Epithelial cell of prostate (primary cell): Measurements from ENCODE around the gene FANCB.

Source experiments
- DNase-seq: peaks from one replicate; pipeline ENCODE4 v3.0.0-alpha.2; 2011; ENCODE audit warnings: low read depth, low spot score
- H3K27ac ChIP-seq: fragments of 450-650 bp; 2 replicates; pipeline ENCODE4 v1.5.1; 2017; ENCODE audit warnings: mild to moderate bottlenecking

Gene FANCB

GRCh38 chrX:14843666-14844065 lies 29.2 kb downstream of the FANCB start:
- DNase-seq, result no peak

GRCh38 chrX:14837155-14837554 lies 35.7 kb downstream of the FANCB start:
- no peak overlapping the region for H3K27ac ChIP-seq
- DNase-seq, result no peak

More at GRCh38 chrX:14843666-14844065, 29.2 kb downstream of the FANCB start:
- no peak overlapping the region for H3K27ac ChIP-seq

GRCh38 chrX:14832586-14832985 lies 40.3 kb downstream of the FANCB start:
- no peak overlapping the region for H3K27ac ChIP-seq
- no peak for DNase-seq

GRCh38 chrX:14832151-14832550 lies 40.7 kb downstream of the FANCB start:
- no peak for DNase-seq

GRCh38 chrX:14829643-14830042 lies 43.2 kb downstream of the FANCB start:
- DNase-seq, result no peak
- H3K27ac ChIP-seq, result no peak overlapping the region

More at GRCh38 chrX:14832151-14832550, 40.7 kb downstream of the FANCB start:
- no peak overlapping the region for H3K27ac ChIP-seq

DNA sequence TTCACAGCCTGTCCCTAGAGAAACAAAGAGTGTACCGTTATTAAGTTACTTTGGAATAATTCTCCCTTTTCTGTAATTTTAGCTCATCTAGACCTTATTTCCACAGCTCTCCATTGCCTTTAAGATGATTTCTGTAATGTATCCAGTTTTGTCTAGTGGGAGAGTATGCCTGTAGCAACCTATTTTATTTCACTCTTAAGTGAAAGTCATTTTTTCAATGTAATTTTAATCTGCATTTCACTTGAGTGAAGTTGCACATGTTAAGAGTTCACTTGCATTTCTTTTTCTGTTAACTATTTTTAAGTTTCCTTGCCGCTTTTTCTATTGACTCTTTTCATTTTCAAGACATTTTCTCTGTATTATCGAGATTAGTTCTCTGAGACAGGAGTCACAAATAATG lies 46.5 kb downstream of the FANCB start:
- no peak for DNase-seq
- H3K27ac ChIP-seq, result no peak overlapping the region

DNA sequence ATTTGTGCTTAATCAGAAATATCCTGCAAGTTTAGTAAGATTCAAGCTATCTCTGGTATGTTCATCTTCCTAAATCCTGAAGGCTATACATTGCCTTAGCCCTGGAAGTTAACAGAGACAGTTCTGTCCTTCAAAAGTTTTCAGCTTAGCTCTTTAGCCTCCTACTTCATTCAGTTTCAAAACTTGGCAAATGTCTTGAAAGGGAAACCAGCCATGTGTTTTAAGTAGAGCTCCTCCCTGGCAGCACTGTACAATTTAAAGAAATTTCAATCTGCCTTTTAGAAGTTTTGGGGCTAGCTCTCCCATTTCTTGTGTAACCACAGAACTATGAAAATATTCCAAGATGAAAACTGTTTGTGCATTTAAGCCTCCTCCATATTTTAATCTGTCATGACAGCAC lies 47.0 kb downstream of the FANCB start:
- no peak overlapping the region for H3K27ac ChIP-seq
- no peak for DNase-seq

DNA sequence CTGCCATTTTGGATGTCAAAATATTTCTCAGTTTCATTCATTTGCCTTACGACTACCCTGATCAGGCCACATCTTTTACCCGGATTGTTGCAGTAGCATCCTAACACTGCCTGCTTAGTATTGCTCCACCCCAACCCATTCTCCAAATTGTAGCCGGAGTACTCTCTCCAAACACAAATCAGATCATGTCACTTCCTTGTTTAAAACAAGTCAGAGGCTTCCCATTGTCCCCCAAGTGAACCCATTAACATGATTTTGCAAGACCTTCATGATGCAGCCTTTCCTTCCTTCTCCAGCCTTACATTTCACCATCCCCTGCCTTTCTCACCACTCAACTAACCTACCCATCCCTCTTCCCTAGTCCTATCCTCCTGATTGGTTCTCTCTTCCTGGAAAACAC lies 53.1 kb downstream of the FANCB start:
- DNase-seq, result no peak
- H3K27ac ChIP-seq, result no peak overlapping the region

DNA sequence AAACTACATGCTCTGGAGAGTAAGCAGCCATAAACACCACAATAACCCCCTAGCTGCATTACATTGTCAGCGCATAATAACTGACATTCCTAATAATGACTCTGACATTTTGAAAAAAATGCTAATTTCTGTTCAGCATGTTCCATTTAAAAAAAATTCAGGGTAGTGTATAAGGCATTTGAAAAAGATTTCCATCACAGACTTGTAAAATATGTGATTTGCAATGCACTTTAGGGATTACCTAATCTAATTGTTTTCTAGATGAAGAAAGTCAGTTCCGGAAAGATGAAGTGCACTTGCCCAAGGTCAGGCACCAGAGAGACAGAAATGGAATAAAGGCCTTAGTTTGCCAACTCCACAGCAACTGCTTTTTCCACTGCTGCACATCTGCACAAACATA lies 55.3 kb downstream of the FANCB start:
- H3K27ac ChIP-seq, result no peak overlapping the region
- DNase-seq, result no peak

DNA sequence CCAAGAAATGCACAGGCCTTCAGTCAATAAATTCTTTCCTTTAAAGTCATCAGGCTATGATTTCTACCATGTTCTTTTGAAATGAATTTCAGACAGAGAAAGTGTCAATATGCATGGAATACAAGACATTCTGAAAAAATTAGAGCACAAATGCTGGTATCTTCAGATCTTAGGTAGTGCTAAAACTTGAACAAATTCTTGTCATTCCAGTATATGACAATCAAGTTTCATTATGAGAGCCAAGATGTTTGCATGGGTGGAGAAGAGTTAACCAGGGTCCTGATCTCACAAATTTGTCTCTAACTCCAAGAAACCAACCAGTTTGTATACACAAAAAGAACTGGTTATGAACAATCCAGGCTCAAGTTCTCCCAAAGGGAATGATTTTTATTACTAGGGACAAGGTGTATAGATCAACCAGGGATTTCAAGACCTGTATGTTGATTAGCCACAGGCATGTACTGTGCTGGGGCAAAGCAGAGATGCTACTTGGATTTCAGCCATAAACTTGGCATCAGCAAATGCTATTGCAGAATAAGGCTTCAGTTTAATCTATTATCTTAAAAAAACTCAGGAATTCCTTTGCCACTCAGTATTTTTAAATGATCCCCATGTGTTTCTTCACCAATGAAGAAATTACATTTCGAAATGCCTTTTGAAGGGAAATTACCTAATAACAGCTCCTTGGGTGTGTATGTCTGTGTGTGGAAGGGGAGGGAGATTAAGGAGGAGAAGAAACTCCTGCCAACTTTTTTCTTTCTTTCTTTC lies 69.7 kb downstream of the FANCB start:
- DNase-seq, result no peak
- H3K27ac ChIP-seq, result no peak overlapping the region

GRCh38 chrX:14801136-14801535 lies 71.7 kb downstream of the FANCB start:
- peak; percentile 51 for DNase-seq
- peak overlapping the region; percentile 47 for H3K27ac ChIP-seq

GRCh38 chrX:14798805-14799397 lies 74.0 kb downstream of the FANCB start:
- H3K27ac ChIP-seq, result no peak overlapping the region
- no peak for DNase-seq
